ENCODE data around the gene ARL8A.

Gene ARL8A

GRCh38 chr1:202107801-202108731 lies 36.5 kb downstream of the ARL8A start:
- FAIRE-seq: no peak

GRCh38 chr1:202107321-202107761 lies 37.2 kb downstream of the ARL8A start:
- no peak for FAIRE-seq

- no peak for FAIRE-seq
These were observed 37.9 kb downstream of the ARL8A start for GRCh38 chr1:202106340-202107254.

GRCh38 chr1:202105571-202106339 lies 38.8 kb downstream of the ARL8A start:
- FAIRE-seq: no peak

- no peak for FAIRE-seq
These were observed 40.5 kb downstream of the ARL8A start for GRCh38 chr1:202104073-202104472.

- no peak for FAIRE-seq
These were observed 43.4 kb downstream of the ARL8A start for GRCh38 chr1:202101184-202101583.

GRCh38 chr1:202093858-202094257 lies 50.7 kb downstream of the ARL8A start:
- no peak for FAIRE-seq

GRCh38 chr1:202090994-202091393 lies 53.5 kb downstream of the ARL8A start:
- FAIRE-seq: no peak

GRCh38 chr1:202088206-202088605 lies 56.3 kb downstream of the ARL8A start:
- FAIRE-seq: no peak

GRCh38 chr1:202086579-202087350 lies 57.8 kb downstream of the ARL8A start:
- no peak for FAIRE-seq

GRCh38 chr1:202085682-202086373 lies 58.7 kb downstream of the ARL8A start:
- no peak for FAIRE-seq

GRCh38 chr1:202084791-202085681 lies 59.5 kb downstream of the ARL8A start:
- no peak for FAIRE-seq

All from G401.6 (cell line).